Ovary (tissue), 3 donors: Measurements from ENCODE around the gene NAA40.

ENCODE experiments used
- CTCF ChIP-seq, 3 donors: fragments of 450-650 bp in 2 of 3; fragments of 200-600 bp in 1 of 3; IDR thresholded peaks; one replicate each; pipeline versions ENCODE4 v1.5.1 to v1.8.0; 2016 to 2022; ENCODE audit warnings: antibody characterized with exemption in 3 of 3, mild to moderate bottlenecking in 1 of 3
- POLR2A ChIP-seq: fragments of 450-650 bp; IDR thresholded peaks from one replicate; pipeline ENCODE4 v1.6.1; 2017; ENCODE audit warnings: antibody characterized with exemption, mild to moderate bottlenecking, moderate library complexity
- donor health status: DM: no; HTN: no; CAD: no.

- no peak for TF ChIP-seq CTCF (IDR thresholded peaks at IDR 0.05)
- no peak for TF ChIP-seq POLR2A
Observed at GRCh38 chr11:63933459-63933858, 5.3 kb upstream of the NAA40 start.
